ENCODE data around the gene FFAR3. TPM values are rescaled to one million over a fixed set of nuclear protein-coding genes. Genes with fewer than 3 reads are reported as not detected.

FFAR3 gene
- total RNA-seq, 1 donor from 2014 or later, result not detected

GRCh38 chr19:35381926-35382325, 23.7 kb downstream of the FFAR3 start:
- Mint-ChIP-seq H3K4me1 (ENCODE audit: low read depth) (no peaks in the 10 kb centered on the region), H3K27me3 (ENCODE audit: low read depth) (peaks cover 14% of the 10 kb centered on the region), H3K27ac (ENCODE audit: unreplicated experiment) (no peak overlapping the region), H3K9me3 (ENCODE audit: low read depth) (peaks cover 12% of the 10 kb centered on the region), H3K4me3 (ENCODE audit: unreplicated experiment) (no peak overlapping the region), H3K36me3 (ENCODE audit: low read depth) (no peaks in the 10 kb centered on the region)
- no peak for TF ChIP-seq CTCF (IDR thresholded peaks at IDR 0.05)
- no peak for DNase-seq (ENCODE audit: low spot score)

- Mint-ChIP-seq H3K36me3 (ENCODE audit: low read depth) (no peaks in the 10 kb centered on the region), H3K4me3 (ENCODE audit: unreplicated experiment) (no peak overlapping the region), H3K27ac (ENCODE audit: unreplicated experiment) (no peak overlapping the region), H3K27me3 (ENCODE audit: low read depth) (peaks cover 14% of the 10 kb centered on the region), H3K9me3 (ENCODE audit: low read depth) (peaks cover 12% of the 10 kb centered on the region), H3K4me1 (ENCODE audit: low read depth) (no peaks in the 10 kb centered on the region)
- DNase-seq (ENCODE audit: low spot score), result no peak
- no peak for TF ChIP-seq CTCF (IDR thresholded peaks at IDR 0.05)
Observed at GRCh38 chr19:35383536-35383935, 25.3 kb downstream of the FFAR3 start.

GRCh38 chr19:35388277-35389054, 30.2 kb downstream of the FFAR3 start:
- Mint-ChIP-seq H3K4me3 (ENCODE audit: unreplicated experiment) (no peak overlapping the region), H3K36me3 (ENCODE audit: low read depth) (no peaks in the 10 kb centered on the region)

GRCh38 chr19:35389192-35389861, 31.1 kb downstream of the FFAR3 start:
- H3K9me3 Mint-ChIP-seq (ENCODE audit: low read depth), result peaks cover 9% of the 10 kb centered on the region
- H3K27me3 Mint-ChIP-seq (ENCODE audit: low read depth), result peaks cover 6% of the 10 kb centered on the region
- no peak for TF ChIP-seq CTCF (IDR thresholded peaks at IDR 0.05)
- DNase-seq (ENCODE audit: low spot score), result no peak
- no peak overlapping the region for H3K27ac Mint-ChIP-seq (ENCODE audit: unreplicated experiment)
- H3K36me3 Mint-ChIP-seq (ENCODE audit: low read depth), result no peaks in the 10 kb centered on the region
- no peak overlapping the region for H3K4me3 Mint-ChIP-seq (ENCODE audit: unreplicated experiment)
- no peaks in the 10 kb centered on the region for H3K4me1 Mint-ChIP-seq (ENCODE audit: low read depth)

More at GRCh38 chr19:35388277-35389054, 30.2 kb downstream of the FFAR3 start:
- TF ChIP-seq CTCF (IDR thresholded peaks at IDR 0.05), result no peak
- Mint-ChIP-seq H3K4me1 (ENCODE audit: low read depth) (no peaks in the 10 kb centered on the region), H3K27me3 (ENCODE audit: low read depth) (peaks cover 6% of the 10 kb centered on the region), H3K27ac (ENCODE audit: unreplicated experiment) (no peak overlapping the region), H3K9me3 (ENCODE audit: low read depth) (peaks cover 9% of the 10 kb centered on the region)
- DNase-seq (ENCODE audit: low spot score), result no peak

GRCh38 chr19:35392742-35393715, 34.8 kb downstream of the FFAR3 start:
- H3K36me3 Mint-ChIP-seq (ENCODE audit: low read depth), result no peaks in the 10 kb centered on the region
- no peak for DNase-seq (ENCODE audit: low spot score)
- no peaks in the 10 kb centered on the region for H3K9me3 Mint-ChIP-seq (ENCODE audit: low read depth)
- H3K27ac Mint-ChIP-seq (ENCODE audit: unreplicated experiment), result no peak overlapping the region
- H3K4me1 Mint-ChIP-seq (ENCODE audit: low read depth), result no peaks in the 10 kb centered on the region
- TF ChIP-seq CTCF (IDR thresholded peaks at IDR 0.05), result no peak
- H3K4me3 Mint-ChIP-seq (ENCODE audit: unreplicated experiment), result no peak overlapping the region
- H3K27me3 Mint-ChIP-seq (ENCODE audit: low read depth), result peaks cover 6% of the 10 kb centered on the region
